ENCODE results near the gene ZNF385A. TPM values are rescaled to one million over a fixed set of nuclear protein-coding genes. Genes with fewer than 3 reads are reported as not detected.

The ZNF385A gene
- total RNA-seq, 1 donor from 2014 or later, result 5.6 TPM

GRCh38 chr12:54416687-54417603 lies 32.4 kb upstream of the ZNF385A start:
- no peak for DNase-seq (ENCODE audit: extremely low read depth, low read depth, low spot score)

GRCh38 chr12:54415221-54415929 lies 30.8 kb upstream of the ZNF385A start:
- no peak for DNase-seq (ENCODE audit: extremely low read depth, low read depth, low spot score)

GRCh38 chr12:54413284-54414190 lies 29.0 kb upstream of the ZNF385A start:
- DNase-seq (ENCODE audit: extremely low read depth, low read depth, low spot score), result no peak

GRCh38 chr12:54412786-54413185 lies 28.3 kb upstream of the ZNF385A start:
- no peak for DNase-seq (ENCODE audit: extremely low read depth, low read depth, low spot score)

GRCh38 chr12:54412348-54412747 lies 27.8 kb upstream of the ZNF385A start:
- no peak for DNase-seq (ENCODE audit: extremely low read depth, low read depth, low spot score)

- no peak for DNase-seq (ENCODE audit: extremely low read depth, low read depth, low spot score)
Observed at GRCh38 chr12:54411391-54412241, 27.1 kb upstream of the ZNF385A start.

- no peak for DNase-seq (ENCODE audit: extremely low read depth, low read depth, low spot score)
Observed at GRCh38 chr12:54409267-54409666, 24.7 kb upstream of the ZNF385A start.

GRCh38 chr12:54407183-54407905 lies 22.8 kb upstream of the ZNF385A start:
- no peak for DNase-seq (ENCODE audit: extremely low read depth, low read depth, low spot score)

GRCh38 chr12:54405573-54405972 lies 21.0 kb upstream of the ZNF385A start:
- DNase-seq (ENCODE audit: extremely low read depth, low read depth, low spot score), result no peak

GRCh38 chr12:54405106-54405505 lies 20.6 kb upstream of the ZNF385A start:
- no peak for DNase-seq (ENCODE audit: extremely low read depth, low read depth, low spot score)

GRCh38 chr12:54404061-54405004 lies 19.8 kb upstream of the ZNF385A start:
- no peak for DNase-seq (ENCODE audit: extremely low read depth, low read depth, low spot score)

GRCh38 chr12:54401119-54401518 lies 16.6 kb upstream of the ZNF385A start:
- no peak for DNase-seq (ENCODE audit: extremely low read depth, low read depth, low spot score)

- DNase-seq (ENCODE audit: extremely low read depth, low read depth, low spot score), result no peak
Observed at GRCh38 chr12:54398995-54399793, 14.7 kb upstream of the ZNF385A start.

GRCh38 chr12:54398218-54398617 lies 13.7 kb upstream of the ZNF385A start:
- DNase-seq (ENCODE audit: extremely low read depth, low read depth, low spot score), result no peak

GRCh38 chr12:54397157-54397556 lies 12.6 kb upstream of the ZNF385A start:
- DNase-seq (ENCODE audit: extremely low read depth, low read depth, low spot score), result no peak

- no peak for DNase-seq (ENCODE audit: extremely low read depth, low read depth, low spot score)
Observed at GRCh38 chr12:54395545-54395944, 11.0 kb upstream of the ZNF385A start.

GRCh38 chr12:54394986-54395385 lies 10.5 kb upstream of the ZNF385A start:
- DNase-seq (ENCODE audit: extremely low read depth, low read depth, low spot score), result no peak

Data from glomerular endothelial cell (primary cell).